ENCODE data around the gene BIRC7.

BIRC7 gene

GRCh38 chr20:63262836-63263235 lies 27.1 kb downstream of the BIRC7 start:
- no peak overlapping the region for H3K4me3 ChIP-seq (replicated peaks; ENCODE audit: low read depth, low read length)
- TF ChIP-seq, protein P1, sequence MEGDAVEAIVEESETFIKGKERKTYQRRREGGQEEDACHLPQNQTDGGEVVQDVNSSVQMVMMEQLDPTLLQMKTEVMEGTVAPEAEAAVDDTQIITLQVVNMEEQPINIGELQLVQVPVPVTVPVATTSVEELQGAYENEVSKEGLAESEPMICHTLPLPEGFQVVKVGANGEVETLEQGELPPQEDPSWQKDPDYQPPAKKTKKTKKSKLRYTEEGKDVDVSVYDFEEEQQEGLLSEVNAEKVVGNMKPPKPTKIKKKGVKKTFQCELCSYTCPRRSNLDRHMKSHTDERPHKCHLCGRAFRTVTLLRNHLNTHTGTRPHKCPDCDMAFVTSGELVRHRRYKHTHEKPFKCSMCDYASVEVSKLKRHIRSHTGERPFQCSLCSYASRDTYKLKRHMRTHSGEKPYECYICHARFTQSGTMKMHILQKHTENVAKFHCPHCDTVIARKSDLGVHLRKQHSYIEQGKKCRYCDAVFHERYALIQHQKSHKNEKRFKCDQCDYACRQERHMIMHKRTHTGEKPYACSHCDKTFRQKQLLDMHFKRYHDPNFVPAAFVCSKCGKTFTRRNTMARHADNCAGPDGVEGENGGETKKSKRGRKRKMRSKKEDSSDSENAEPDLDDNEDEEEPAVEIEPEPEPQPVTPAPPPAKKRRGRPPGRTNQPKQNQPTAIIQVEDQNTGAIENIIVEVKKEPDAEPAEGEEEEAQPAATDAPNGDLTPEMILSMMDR (IDR thresholded peaks at IDR 0.05; ENCODE audit: low read length, missing control alignments): no peak
- no peak for DNase-seq (ENCODE audit: low read depth)

DNA sequence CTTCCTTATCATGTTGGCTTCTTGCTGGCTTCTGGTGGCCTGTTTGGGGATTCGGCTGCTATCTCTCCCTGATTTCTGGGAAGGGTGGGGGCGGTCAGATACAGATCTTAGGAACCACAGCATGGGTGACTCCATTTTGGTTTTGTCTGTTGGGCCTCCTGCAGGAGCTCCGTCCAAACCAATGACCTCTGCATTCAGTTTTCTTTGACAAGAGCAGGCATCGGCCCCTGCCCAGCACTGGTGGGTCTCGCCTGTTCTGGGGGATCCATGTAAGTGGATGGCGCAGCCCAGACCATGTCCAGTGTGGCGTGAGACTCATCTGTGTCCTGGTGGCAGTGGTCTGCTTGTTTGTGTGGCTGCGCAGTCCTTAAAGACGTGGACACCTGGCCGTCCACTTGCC lies 28.3 kb downstream of the BIRC7 start:
- no peak overlapping the region for H3K4me3 ChIP-seq (replicated peaks; ENCODE audit: low read depth, low read length)
- DNase-seq (ENCODE audit: low read depth): no peak
- TF ChIP-seq, protein P1 (IDR thresholded peaks at IDR 0.05; ENCODE audit: low read length, missing control alignments): no peak

- TF ChIP-seq, protein P1 (IDR thresholded peaks at IDR 0.05; ENCODE audit: low read length, missing control alignments): no peak
- H3K4me3 ChIP-seq (replicated peaks; ENCODE audit: low read depth, low read length): no peak overlapping the region
- no peak for DNase-seq (ENCODE audit: low read depth)
Observed at GRCh38 chr20:63264519-63264918, 28.8 kb downstream of the BIRC7 start.

DNA sequence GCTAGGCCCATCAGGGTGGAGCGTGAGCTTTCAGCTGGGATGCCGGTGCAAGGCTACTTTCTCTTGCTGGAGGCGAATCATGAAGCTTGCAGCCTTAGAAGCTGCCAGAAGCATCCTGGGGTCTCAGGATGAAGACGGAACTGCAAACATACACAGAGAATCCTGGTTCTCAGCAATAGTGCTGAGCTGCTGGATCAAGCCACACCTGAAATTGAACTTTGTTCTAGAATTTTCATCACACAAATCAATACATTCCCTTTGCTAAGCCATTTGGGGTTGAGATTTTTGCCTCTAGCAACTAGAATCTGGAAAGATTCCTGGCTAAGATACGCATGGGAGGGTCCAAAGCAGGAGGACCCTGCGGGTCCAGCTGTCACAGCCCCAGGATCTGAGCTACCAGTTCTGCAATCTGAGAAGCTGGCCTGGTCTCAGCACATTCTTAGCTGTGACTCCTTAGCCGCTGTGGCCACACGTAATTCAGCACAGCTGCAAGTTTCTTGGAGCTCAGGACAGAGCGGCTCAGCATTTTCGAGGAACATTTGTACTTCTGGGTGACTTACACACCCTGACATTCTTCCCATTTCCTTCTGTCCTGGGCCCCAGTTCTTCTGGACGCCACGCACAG lies 30.3 kb downstream of the BIRC7 start:
- no peak overlapping the region for H3K4me3 ChIP-seq (replicated peaks; ENCODE audit: low read depth, low read length)
- no peak for DNase-seq (ENCODE audit: low read depth)
- TF ChIP-seq, protein P1 (IDR thresholded peaks at IDR 0.05; ENCODE audit: low read length, missing control alignments): no peak

- DNase-seq (ENCODE audit: low read depth): no peak
- no peak overlapping the region for H3K4me3 ChIP-seq (replicated peaks; ENCODE audit: low read depth, low read length)
Observed at GRCh38 chr20:63267691-63268090, 32.0 kb downstream of the BIRC7 start.

DNA sequence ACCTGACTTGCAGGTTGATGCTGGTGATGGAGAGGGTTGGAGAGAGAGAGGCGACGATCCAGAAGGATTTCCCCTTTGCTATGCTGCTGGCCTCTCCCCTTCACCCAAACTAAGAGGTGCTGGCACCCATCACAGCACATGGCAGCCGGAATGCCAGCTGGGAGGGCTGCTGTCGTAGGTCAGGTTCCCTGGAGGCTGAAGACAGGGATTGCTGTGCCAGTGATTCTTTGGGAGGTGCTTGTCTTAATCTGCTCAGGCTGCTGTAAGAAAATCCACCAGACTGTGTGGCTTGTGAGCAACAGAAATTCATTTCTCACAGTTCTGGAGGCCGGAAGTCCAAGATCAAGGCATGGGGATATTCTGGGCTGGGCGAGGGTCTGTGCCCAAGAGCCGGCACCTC lies 32.6 kb downstream of the BIRC7 start:
- TF ChIP-seq, protein P1 (IDR thresholded peaks at IDR 0.05; ENCODE audit: low read length, missing control alignments): no peak
- no peak overlapping the region for H3K4me3 ChIP-seq (replicated peaks; ENCODE audit: low read depth, low read length)
- DNase-seq (ENCODE audit: low read depth): no peak

More at GRCh38 chr20:63267691-63268090, 32.0 kb downstream of the BIRC7 start:
- TF ChIP-seq, protein P1 (IDR thresholded peaks at IDR 0.05; ENCODE audit: low read length, missing control alignments): no peak
